ENCODE results near the gene ARSI.

GRCh38 chr5:150302301-150303069 lies at the start of gene ARSI:
- TF ChIP-seq CTCF (IDR thresholded peaks at IDR 0.05; ENCODE audit: insufficient read depth, low read length, poor library complexity, severe bottlenecking) (no peak), EZH2phosphoT487 (conservative IDR thresholded peaks at IDR 0.05; ENCODE audit: low read length) (no peak)

All from SU-DHL-6 (cell line).